Measurements from ENCODE around the gene GLP2R. TPM values are rescaled to one million over a fixed set of nuclear protein-coding genes. Genes with fewer than 3 reads are reported as not detected.

GLP2R gene
- total RNA-seq, 1 donor from 2014 or later: not detected

- no peaks in the 10 kb centered on the region for H3K4me1 Mint-ChIP-seq
- TF ChIP-seq, protein P1, sequence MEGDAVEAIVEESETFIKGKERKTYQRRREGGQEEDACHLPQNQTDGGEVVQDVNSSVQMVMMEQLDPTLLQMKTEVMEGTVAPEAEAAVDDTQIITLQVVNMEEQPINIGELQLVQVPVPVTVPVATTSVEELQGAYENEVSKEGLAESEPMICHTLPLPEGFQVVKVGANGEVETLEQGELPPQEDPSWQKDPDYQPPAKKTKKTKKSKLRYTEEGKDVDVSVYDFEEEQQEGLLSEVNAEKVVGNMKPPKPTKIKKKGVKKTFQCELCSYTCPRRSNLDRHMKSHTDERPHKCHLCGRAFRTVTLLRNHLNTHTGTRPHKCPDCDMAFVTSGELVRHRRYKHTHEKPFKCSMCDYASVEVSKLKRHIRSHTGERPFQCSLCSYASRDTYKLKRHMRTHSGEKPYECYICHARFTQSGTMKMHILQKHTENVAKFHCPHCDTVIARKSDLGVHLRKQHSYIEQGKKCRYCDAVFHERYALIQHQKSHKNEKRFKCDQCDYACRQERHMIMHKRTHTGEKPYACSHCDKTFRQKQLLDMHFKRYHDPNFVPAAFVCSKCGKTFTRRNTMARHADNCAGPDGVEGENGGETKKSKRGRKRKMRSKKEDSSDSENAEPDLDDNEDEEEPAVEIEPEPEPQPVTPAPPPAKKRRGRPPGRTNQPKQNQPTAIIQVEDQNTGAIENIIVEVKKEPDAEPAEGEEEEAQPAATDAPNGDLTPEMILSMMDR (conservative IDR thresholded peaks at IDR 0.05): no peak
- H3K27ac Mint-ChIP-seq (ENCODE audit: unreplicated experiment): no peak overlapping the region
- H3K4me3 Mint-ChIP-seq: no peak overlapping the region
- DNase-seq (ENCODE audit: low read depth, low spot score): no peak
- no peaks in the 10 kb centered on the region for H3K36me3 Mint-ChIP-seq (ENCODE audit: low read depth)
- peaks cover 17% of the 10 kb centered on the region for H3K27me3 Mint-ChIP-seq (ENCODE audit: low read depth)
- peaks cover 3% of the 10 kb centered on the region for H3K9me3 Mint-ChIP-seq
Measured at GRCh38 chr17:9809409-9809808, 16.3 kb upstream of the GLP2R start.

DNA sequence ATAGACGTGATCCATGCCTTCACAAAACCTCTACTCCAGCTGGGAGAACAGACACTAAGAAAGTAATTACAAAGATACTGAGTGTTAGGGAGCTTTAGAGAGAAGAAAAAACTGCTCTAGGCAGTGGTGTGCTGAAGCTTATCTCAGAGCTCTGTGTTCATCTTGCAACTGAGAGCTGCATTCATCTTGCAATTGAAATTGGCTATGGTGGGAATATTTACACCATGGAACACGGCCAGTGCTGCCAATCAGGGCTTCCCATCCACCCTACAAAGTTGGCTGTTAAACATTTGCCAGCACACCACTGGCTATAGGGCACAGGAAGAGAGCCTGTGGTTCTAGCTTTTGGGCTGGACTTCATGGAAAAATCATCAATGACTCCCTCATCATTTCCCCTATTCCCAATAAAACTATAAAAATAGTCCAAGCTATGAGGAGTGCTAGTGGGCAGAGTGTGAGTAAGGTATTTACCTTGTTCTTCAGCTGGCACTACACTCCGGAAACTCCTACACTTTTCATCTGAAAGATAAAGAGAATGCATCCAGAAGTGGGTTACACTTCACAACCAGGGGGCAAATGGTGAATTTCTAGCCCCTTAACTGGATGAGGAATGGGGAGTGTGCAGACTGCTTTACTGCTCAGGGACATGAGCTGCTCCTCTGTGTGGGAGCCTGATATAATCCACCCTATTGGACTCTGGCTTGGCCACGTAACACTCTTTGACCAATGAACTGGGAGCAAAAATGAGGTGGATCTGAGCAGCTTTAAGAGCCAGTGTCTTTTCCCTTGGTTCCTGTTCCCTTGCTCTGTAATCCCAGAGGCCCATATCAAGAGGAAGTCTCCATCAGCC lies 15.4 kb upstream of the GLP2R start:
- peaks cover 13% of the 10 kb centered on the region for H3K27me3 Mint-ChIP-seq (ENCODE audit: low read depth)
- no peaks in the 10 kb centered on the region for H3K4me1 Mint-ChIP-seq
- no peak for DNase-seq (ENCODE audit: low read depth, low spot score)
- TF ChIP-seq, protein P1 (conservative IDR thresholded peaks at IDR 0.05): no peak
- H3K9me3 Mint-ChIP-seq: peaks cover 3% of the 10 kb centered on the region
- H3K4me3 Mint-ChIP-seq: no peak overlapping the region
- no peak overlapping the region for H3K27ac Mint-ChIP-seq (ENCODE audit: unreplicated experiment)
- no peaks in the 10 kb centered on the region for H3K36me3 Mint-ChIP-seq (ENCODE audit: low read depth)

- Mint-ChIP-seq H3K9me3 (peaks cover 3% of the 10 kb centered on the region), H3K4me1 (no peaks in the 10 kb centered on the region), H3K27ac (ENCODE audit: unreplicated experiment) (no peak overlapping the region), H3K36me3 (ENCODE audit: low read depth) (no peaks in the 10 kb centered on the region), H3K27me3 (ENCODE audit: low read depth) (peaks cover 7% of the 10 kb centered on the region), H3K4me3 (no peak overlapping the region)
- TF ChIP-seq, protein P1 (conservative IDR thresholded peaks at IDR 0.05): no peak
- no peak for DNase-seq (ENCODE audit: low read depth, low spot score)
Measured at GRCh38 chr17:9811086-9811485, 14.6 kb upstream of the GLP2R start.

DNA sequence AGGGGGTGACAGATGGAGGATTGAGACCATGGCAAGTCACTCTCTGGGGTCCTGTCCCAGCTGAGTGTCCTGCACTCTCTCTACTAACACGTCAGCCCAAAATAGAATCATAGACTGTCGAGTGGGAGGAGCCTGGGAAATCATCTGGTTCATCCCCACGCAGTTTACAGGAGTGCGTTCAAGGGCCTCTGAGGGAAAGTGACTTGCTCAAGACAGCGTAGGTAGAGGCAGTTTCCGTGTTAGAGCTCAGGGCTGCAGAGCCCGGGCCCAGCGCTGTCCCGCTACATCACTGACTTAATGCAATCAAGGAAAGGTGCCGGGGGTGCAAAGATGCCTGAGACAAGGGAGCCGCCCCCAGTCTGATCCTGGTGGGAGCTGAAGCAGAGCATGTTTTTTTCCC lies 14.2 kb upstream of the GLP2R start:
- no peak for DNase-seq (ENCODE audit: low read depth, low spot score)
- H3K36me3 Mint-ChIP-seq (ENCODE audit: low read depth): no peaks in the 10 kb centered on the region
- H3K4me1 Mint-ChIP-seq: no peaks in the 10 kb centered on the region
- H3K9me3 Mint-ChIP-seq: peaks cover 3% of the 10 kb centered on the region
- TF ChIP-seq, protein P1 (conservative IDR thresholded peaks at IDR 0.05): no peak
- H3K27ac Mint-ChIP-seq (ENCODE audit: unreplicated experiment): no peak overlapping the region
- no peak overlapping the region for H3K4me3 Mint-ChIP-seq
- peaks cover 4% of the 10 kb centered on the region for H3K27me3 Mint-ChIP-seq (ENCODE audit: low read depth)

DNA sequence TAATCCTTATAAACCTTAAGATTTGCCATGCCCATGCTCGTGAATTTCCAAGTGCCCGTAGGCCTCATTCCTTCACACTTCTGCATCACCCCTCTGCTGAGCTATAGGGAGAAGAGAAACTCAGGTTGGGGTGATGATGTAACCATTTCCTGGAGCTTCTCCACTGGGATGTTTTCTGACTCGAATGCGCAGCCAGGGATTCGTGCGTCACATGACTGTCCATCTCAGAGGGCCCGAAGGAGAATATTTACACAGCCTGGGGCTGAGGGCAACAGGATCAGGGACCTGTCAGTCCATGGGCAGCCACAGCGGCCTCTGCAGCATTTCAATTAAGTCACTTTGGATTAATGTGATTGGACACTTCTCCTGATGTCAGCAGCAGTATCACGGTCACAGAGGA lies 12.6 kb upstream of the GLP2R start:
- H3K4me1 Mint-ChIP-seq: no peaks in the 10 kb centered on the region
- TF ChIP-seq, protein P1 (conservative IDR thresholded peaks at IDR 0.05): no peak
- H3K27ac Mint-ChIP-seq (ENCODE audit: unreplicated experiment): no peak overlapping the region
- no peak for DNase-seq (ENCODE audit: low read depth, low spot score)
- no peak overlapping the region for H3K4me3 Mint-ChIP-seq
- peaks cover 3% of the 10 kb centered on the region for H3K27me3 Mint-ChIP-seq (ENCODE audit: low read depth)
- H3K9me3 Mint-ChIP-seq: no peaks in the 10 kb centered on the region
- H3K36me3 Mint-ChIP-seq (ENCODE audit: low read depth): no peaks in the 10 kb centered on the region
